HG02852 (cell line): Measurements from ENCODE around the gene CCDC196.
"Not testable (repeated sequence)": the region's sequence is repeated elsewhere in the genome, so short reads cannot be mapped to it uniquely, and the experiment has no call there.

ENCODE experiments used
- ATAC-seq: cut with Tn5 transposase; IDR thresholded peaks from one replicate; pipeline ENCODE4 v1.9.1; 2021; ENCODE audit warnings: mild to moderate bottlenecking, moderate library complexity; ENCODE audit not compliant: unreplicated experiment

The CCDC196 gene

DNA sequence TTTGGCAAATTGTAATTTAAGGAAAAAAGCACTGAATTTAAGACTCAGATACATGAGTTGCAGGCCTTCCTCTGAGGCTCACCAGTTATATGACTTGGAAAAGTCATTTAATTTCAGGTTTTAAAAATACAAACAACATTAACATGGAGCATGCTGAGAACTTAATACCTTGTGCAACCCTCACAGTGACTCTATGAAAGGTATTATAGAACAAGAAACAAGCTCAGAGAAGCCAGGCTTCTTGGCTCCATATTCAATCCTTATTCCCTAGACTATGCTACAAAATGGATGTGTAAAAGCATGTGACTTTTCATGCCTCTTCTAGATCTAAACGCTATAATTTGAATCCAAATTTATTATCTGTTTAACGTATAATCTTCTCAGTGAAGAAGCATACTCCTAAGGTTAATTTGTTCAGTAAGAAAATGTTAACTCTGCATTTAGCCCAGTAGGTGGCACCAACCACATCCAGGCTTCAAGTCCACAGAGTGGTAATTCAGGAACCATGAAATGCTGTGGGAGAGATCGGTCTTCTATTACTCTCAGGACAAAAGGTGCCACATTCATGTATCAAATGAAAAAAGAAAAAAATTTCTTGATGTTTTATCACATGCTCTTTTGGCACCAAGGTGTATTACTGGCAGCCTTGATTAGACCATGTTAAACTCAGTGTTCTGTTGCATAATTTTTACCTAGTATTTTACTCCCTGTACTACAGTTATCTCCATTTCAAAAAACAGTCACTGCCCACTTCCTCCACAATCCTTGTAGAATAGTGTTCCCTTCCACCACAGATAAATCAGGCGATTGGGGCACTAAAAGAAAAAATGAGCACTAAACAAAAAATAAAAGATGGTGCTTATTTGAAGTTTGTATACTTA lies 9.3 kb downstream of the CCDC196 start:
- ATAC-seq = peak; percentile 75

DNA sequence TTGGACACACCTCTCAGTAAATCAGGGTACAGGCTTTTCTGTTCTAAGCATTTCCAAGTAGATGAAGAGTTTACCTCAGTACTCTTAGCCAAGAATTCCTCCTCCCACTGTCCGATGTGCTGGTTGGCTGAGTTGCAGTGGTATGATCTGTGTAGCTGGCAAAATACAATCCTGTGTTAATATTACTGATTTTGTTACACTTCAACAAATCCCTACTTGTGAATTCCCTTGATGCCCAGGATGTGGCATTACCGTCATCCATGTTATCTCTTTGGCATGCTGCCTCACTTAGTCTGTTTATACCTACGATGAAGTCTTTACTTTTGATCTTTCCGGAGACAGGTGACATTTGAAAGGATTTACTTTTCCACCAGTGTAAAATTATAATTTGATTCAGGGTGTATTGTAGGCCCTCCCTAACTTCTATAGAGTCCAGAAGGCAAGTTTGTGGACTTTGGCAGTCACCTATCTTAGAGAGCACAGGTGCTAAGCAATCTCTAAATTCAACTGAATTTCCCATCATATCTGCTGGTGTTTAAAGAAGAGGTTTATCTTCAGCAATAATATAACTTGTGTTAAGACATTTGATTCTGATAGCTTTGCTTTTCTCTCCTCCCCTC lies 10.1 kb downstream of the CCDC196 start:
- no peak for ATAC-seq

DNA sequence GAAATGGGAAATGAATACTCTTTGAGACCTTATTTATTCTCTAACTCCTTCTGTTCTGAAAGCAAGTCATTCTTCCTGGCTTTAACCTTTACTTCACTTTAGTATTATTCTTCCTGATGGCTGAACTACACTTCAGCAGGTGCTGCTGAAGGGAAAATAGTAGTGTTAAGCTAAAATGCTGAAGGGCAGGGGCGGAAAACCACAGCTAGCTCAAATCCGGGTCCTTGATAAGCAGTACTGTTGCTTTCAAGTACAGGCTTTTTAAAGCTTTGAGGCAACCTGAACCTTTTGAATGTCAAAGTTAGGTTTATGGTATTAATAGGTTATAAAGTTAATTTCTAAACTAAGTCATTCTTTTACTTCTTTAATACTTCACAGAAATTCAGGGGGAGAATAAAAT lies 10.7 kb downstream of the CCDC196 start:
- no peak for ATAC-seq

DNA sequence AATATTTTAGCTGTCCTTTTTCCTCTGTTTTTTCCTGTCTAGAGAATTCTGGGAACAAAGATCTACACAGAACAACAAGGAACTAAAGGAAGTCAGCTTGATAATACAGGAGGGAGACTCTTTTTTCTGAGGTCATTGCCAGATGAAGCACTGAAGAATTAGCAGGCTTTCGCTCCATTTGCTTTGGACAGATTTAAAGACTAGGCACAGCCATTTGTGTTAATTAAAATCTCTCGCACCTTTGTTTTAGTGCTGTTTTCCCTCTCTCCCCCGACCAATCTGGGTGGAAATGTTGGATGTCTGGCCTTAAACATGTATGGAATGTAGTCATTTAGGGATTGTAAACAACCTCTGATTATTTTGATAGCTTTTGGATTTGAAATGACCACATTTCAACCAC lies 12.1 kb downstream of the CCDC196 start:
- no peak for ATAC-seq

DNA sequence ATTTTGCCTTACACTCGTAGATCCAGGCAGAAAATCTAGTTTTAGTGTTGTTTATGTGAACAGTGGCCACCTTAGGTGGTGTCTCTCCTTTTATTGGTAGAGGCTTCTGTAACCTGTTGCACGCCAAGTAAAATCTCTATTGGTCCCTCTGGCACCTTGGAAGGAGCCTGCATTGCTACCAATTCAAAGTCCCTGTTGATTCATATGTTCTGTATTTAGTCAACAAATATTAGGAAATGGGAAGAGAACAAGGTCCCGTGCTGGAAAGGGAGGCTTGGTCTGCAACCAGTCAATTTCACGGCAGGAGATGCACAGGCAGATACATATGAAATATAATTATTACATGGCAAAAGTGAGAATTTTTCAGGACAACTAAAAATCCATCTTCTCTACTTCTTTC lies 15.4 kb downstream of the CCDC196 start:
- no peak for ATAC-seq

DNA sequence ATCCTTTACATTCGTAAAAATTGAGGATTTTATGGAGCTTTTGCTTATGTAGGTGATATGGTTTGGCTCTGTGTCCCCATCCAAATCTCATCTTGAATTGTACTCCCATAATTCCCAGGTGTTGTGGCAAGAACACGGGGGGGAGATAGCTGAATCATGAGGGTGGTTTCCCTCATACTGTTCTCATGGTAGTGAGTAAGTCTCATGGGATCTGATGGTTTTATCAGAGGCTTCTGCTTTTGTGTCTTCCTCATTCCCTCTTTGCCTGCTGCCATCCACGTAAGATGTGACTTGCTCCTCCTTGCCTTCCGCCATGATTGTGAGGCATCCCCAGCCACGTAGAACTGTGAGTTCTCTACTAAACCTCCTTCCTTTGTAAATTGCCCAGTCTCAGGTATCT lies 16.7 kb downstream of the CCDC196 start:
- not testable (repeated sequence) for ATAC-seq

DNA sequence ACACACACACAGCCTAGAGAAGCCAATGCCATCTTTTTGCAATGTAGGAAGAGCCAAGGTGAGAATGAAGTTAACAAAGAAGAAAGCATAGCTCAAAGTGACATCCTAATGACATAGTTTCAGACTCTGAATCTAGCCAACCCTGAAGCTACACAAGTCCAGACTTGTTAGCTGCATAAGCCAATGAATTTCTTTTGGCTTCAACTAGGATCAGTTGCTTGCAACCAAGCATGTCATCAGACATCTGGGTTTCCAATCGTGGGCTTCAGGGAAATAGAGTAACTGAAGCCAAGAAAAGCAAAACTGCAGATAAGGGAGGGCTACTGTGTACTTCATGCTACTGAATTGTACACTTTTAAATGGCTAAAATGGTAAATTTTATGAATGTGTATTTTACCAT lies 17.4 kb downstream of the CCDC196 start:
- no peak for ATAC-seq

DNA sequence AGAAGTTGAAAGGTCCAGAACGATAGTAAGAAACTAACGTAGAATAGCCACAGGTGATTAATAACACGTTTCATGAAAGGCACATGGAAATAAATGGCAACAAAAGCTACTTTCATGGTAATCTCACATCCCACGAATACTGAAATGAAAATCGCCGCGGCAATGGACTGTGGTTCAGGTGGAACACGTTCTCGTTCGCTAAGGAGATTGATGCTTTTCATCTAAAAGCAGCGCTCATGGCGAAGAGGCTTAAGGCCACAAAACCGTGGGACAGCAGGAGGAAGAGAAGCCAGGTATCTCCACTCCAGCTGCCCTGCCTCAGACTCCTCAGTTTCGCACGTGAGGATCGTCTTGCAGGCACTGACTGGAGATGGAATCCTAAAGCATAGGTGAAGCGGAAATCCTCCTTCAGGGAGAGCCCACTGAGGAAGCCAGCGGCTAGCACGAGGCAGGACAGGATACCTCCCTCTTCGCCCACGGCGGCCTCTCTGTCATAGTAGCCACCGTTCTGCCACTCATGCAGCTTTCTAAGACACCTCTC lies 21.1 kb downstream of the CCDC196 start:
- peak; percentile 29 for ATAC-seq

DNA sequence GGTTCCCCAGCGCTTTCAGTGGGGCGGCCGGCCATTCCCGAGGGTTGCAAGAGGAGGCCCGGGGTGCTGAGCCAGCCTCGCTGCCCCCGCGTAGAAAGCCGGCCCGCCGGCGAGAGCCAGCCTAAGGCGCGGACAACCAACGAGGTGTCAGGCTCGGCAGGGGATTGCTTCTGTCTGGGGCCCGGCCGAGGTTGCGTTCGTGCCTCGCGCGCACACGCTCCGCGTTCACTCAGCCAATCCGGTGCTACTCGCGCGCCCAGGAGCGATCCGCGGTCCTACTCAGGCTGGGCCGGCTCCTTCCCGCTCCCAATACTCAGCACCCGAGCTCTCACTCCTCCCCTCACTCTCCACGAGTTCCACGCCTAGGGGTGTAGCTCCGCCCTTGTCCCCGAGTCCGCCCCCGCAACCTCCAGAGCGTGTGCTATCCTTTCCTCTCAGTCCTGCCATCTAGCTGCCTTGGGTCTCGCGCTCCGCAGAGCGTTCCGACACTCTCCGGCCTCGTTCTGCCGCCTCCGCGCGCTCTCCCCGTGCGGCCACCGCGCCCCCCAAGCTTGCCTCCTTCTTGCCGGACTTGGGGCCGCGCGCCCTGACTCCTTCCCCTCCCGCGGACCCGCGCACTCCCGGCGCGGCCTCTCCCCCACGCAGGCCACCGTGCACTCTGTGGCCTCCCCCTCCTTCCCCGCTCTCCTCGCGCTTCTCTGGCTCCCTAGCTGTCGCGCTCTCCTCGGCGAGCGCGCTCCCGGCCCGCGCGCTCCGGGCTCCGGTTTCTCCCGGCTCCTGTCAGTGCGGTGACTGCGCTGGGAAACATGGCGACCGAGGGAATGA lies 21.8 kb downstream of the CCDC196 start, which contains the start of gene GPHN:
GPHN (plus strand) TSS at position 426 of the 825 bp plus-strand sequence.
- ATAC-seq = peak; percentile 80

DNA sequence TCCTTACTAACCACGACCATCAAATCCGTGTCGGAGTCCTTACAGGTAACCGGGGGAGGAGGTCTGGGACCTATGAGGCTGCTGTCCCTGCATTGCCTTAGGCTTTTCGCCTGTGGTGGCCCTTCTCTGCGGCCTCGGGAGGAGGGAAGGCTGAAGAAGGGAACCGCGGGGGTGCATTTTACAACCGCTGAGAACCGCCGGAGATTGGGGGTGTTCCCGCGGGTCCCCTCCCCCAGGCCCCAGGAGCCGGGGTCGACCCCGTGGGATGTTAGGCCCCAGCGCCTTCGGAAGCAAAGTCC lies 22.3 kb downstream of the CCDC196 start:
- peak; percentile 4 for ATAC-seq

DNA sequence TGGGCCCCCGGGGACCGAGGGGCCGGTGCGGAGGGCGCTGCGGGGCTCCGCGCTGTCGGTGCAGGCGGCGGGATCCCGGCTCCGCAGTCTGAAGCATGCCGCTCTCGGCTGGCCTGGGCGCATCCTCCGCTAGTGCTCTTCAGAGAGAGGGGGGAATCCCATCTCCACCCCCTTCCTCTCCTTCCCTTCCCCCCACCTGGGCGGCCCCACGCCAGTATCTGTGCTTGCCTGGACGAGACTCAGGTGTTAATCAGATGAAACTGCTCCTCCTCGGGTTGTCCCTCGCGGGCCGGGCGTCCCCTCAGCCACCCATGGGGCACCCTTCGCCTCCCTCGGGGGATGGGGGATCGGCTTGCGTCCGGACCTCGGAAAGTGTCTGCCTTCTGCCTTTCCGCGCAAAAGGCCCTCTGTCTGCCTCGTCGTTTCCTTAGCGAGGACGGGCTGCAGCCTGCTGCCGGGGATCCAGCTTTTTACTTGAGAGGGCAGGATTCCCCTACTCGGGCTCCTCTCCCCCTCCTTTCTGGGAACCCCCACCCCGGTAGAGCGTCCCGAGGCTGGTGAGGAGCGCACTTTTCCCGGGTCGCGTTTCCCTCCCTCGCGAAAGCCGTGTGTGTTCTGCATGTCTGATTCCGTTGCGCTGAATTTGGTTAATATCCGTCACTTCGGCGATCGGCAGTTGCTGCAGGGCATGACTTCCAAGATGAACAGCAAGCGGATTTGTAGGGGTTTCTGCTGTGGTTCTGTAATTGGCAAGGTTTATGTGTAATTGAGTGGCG lies 22.9 kb downstream of the CCDC196 start:
- peak; percentile 31 for ATAC-seq

DNA sequence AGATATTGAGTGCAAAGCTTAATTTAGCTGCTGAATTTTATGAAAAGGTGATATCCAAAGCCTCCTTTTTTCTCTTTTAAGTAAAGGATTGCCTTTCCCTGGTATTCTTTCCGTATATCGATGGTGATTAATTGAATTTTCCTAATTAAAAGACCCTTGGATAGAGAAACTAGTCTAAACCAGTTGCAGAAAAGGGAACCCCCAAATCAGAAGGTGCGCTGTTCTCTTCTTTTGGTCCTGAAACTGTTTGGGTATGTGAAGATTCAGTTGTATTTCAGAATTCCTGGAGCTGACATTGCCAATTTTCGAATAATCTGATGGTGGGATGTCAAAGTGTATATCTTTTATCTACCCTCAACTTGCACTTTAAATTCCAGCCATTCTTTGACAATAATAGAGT lies 23.7 kb downstream of the CCDC196 start:
- no peak for ATAC-seq

DNA sequence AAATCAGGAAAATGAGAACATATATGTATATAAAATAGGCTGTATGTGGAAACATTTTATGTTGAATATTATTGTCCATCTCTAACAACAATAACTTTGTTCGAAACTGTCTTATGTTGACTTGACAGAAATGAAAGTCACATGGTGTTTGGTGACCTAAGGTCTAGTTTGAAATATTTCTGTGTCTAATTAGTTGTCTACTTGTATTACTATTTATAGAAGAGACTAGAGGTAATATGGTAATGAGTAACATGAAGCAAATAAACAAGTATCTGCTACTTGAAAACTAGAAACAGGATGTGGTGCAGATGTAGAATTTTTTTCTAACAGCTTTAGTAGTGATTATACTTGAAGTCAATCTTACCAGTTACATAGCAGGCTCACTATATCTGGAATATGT lies 25.7 kb downstream of the CCDC196 start:
- no peak for ATAC-seq

DNA sequence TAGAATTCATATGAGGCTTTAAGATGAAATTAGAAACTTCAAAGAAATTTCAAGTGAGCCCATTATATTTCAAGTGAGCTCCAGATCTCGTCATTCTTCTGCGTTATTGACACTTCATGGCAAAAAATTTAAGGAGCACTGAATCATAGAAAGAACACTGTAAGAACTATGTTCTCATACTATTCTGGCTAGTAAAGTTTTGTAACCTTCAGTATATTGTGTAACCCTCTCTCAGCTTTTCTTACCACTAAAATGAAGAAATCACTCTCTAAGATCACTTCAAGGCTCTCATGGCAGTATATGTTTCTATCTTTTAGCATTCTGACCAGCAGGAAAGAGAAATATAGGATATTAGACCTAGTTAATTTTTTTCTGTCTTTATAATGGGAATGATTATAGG lies 28.0 kb downstream of the CCDC196 start:
- ATAC-seq = no peak

DNA sequence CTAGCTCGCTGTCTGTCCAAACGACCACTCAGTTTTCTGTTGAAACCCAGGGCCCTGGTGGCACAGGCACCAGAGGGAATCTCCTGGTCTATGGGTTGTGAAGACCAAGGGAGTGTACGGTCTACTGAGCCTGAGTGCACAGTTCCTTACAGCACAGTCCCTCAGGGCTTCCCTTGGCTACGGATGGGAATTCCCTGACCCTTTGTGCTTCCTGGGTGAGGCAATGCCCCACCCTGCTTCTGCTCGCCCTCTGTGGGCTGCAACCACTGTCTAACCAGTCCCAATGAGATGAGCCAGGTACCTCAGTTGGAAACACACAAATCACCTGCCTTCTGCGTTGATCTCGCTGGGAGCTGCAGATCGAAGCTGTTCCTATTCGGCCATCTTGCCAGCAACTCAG lies 44.4 kb downstream of the CCDC196 start:
- no peak for ATAC-seq

DNA sequence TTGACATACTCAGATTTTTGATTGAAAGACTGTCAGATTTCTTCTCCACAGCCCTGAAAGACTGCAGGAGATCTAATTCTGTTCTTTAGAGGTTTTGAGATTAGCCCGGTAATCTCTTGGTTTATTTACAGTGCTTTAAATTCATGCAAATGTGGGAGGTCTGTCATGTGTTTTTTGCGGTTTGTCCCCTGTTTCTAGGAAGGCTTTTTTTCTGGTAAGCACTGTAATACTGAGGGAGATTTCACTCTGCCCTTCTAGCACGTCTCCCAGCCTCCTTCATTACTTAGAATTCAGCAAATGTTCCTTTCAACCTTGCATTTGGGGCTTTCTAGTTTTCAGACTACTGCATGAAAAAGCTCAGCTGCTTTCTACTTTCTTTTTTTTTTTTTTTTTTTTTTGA lies 52.9 kb downstream of the CCDC196 start:
- no peak for ATAC-seq

DNA sequence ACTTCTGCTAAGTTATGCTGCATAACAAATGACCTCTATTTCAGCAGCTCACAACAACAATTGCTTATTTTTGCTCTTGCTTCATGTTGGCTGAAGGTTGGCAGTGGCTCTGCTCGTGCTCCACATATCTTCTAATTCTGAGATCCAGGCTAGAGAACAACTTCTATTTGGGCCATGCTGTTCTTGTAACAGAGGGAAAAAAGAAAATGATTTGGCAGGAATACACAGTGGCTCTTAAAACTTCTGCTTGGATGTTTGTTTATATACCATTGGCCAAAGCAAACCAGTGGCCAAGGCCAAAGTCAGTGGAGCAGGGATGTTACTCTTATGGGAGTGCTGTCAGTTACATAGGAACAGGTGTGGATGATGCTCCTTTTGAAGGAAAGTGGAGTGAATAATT lies 53.9 kb downstream of the CCDC196 start:
- ATAC-seq = no peak

DNA sequence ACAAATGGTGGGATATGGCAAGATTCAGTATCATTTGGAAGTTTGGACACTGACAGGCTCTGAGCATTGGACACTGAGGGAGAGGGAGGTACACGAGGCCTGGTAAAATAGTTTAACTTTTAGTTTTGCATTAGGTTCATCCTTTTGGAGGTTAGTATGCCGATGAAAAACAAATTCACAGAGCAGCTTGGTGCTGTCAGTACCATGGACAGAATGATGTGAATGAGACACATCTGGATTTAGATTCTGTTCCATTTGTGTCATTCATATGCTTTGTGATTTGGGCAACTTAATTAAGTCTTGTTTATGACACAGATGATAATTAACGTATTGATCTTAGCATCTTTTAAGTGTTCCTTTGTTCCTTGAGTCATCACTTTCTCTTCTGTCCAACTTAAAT lies 55.5 kb downstream of the CCDC196 start:
- no peak for ATAC-seq

DNA sequence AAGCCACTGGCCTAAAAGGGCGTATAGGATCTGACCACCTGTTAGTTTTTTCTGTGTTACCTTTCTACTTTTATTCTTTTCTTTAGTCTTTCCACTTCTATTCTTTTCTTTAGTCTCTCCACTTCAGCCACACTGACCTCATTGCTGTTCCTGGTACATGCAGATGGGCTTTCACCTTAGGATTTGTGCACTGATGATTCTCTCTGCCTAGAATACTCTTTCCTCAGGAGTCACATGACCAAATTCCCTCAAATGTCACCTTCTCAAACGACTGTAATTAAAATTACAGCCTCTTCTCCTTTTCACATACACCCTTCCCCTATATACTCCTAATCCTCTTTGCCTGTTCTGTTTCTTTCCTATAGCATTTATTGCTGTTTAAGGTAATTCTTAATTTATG lies 57.8 kb downstream of the CCDC196 start:
- no peak for ATAC-seq

DNA sequence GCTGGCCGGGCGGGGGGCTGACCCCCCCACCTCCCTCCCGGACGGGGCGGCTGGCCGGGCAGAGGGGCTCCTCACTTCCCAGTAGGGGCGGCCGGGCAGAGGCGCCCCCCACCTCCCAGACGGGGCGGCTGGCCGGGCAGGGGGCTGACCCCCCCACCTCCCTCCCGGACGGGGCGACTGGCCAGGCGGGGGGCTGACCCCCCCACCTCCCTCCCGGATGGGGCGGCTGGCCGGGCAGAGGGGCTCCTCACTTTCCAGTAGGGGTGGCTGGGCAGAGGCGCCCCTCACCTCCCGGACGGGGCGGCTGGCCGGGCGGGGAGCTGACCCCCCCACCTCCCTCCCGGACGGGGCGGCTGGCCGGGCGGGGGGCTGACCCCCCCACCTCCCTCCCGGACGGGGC lies 59.0 kb downstream of the CCDC196 start:
- ATAC-seq = not testable (repeated sequence)

DNA sequence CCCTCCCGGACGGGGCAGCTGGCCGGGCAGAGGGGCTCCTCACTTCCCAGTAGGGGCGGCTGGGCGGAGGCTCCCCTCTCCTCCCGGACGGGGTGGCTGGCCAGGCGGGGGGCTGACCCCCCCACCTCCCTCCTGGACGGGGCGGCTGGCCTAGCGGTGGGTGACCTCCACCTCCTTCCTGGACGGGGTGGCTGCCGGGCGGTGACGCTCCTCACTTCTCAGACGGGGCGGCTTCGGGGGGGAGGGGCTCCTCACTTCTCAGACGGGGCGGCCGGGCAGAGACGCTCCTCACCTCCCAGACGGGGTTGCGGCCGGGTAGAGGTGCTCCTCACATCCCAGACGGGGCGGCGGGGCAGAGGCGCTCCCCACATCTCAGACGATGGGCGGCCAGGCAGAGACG lies 59.6 kb downstream of the CCDC196 start:
- not testable (repeated sequence) for ATAC-seq
